GM21825 (cell line): Measurements from ENCODE around the gene TARM1.

Experiments used
- ATAC-seq: cut with Tn5 transposase; IDR thresholded peaks from one replicate; pipeline ENCODE4 v1.9.1; 2021; ENCODE audit warnings: mild to moderate bottlenecking, moderate library complexity; ENCODE audit not compliant: unreplicated experiment

TARM1 gene

DNA sequence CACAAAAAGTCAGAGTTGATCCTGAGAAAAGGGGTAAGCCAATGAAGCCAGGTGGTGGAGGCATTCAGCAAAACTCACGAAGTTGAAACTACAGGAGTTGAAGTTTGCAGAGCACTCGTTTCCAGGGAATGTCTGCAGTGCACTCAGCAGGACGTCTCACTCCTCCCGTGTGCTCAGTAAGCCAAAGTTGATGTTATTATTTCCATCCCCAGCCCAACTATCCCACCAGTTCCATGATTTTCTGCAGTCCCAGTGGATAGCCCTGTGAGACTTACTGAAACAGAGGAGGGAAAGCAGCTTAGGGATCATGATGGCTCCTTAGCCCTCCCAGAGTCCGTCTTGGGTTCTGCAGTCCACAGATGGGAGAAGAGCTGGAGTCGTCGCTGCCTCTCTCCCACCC, at the start of gene TARM1:
TARM1 (minus strand) TSS at position 334 of the 400 bp plus-strand sequence; CDS start at position 309, 25 bp downstream.
- no peak for ATAC-seq

- no peak for ATAC-seq
Observed at GRCh38 chr19:54129617-54129996, 48.4 kb upstream of the TARM1 start.

DNA sequence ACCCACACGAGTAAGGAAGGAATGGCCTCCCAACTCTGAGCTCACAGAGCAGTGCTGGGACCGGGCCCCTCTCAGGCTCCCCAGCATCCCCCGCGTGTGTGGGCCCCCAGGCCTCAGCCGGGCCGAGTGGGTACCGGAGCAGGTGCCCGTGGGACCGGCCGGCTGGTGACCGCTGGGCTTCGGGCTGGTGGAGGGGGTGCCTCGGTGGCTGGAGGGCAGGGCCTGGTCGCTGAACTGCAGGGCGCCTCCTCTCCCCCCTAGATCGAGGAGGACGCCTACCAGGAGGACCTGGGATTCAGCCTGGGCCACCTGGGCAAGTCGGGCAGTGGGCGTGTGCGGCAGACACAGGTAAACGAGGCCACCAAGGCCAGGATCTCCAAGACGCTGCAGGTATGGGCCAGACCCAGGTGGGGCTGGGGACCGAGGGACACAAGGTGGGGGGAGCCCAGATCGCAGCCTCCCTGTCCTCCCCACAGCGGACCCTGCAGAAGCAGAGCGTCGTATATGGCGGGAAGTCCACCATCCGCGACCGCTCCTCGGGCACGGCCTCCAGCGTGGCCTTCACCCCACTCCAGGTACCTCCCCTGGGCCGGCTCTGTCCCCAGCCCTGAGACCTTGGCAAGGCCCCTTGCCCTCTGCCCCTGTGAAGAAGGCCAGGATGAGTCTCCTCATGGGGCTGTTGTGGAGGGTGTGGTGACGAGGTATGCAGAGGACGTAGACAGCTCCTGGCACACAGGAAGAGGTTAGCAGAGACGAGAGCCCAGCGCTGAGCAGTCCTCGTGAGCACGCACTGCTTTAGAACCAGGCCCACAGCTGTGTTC, 47.8 kb upstream of the TARM1 start:
- ATAC-seq: no peak

GRCh38 chr19:54128441-54128725, 47.2 kb upstream of the TARM1 start:
- no peak for ATAC-seq

DNA sequence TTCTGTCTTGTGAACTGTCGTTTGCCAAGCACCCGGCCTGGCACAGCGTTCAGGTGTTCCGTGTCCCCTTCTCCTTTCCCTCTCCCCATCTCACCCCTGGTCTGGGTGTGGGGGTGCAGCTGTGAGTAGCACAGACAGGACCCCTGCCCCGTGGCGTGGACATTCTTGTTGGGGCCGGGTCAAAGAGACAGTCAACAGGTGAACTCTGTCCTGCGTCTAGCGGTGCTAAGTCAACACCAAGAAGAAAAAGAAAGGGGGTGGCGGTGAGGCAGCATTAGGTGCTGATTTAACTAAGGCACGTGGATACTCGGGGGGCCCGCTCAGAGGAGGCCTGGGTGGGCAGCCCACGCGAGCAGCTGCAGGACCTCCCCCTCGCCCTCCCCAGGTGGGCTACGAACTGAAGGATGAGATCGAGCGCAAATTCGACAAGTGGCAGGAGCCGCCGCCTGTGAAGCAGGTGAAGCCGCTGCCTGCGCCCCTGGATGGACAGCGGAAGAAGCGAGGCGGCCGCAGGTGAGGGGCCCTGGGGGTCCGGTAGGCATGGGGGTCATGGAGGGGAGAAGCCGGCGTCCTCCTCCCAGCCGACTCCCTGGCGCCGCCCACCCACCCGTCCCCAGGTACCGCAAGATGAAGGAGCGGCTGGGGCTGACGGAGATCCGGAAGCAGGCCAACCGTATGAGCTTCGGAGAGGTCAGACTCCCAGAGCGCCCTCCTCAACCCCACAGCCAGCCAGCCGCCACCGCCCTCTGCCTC, 46.7 kb upstream of the TARM1 start:
- no peak for ATAC-seq

GRCh38 chr19:54125713-54126112, 44.5 kb upstream of the TARM1 start:
- ATAC-seq: no peak

DNA sequence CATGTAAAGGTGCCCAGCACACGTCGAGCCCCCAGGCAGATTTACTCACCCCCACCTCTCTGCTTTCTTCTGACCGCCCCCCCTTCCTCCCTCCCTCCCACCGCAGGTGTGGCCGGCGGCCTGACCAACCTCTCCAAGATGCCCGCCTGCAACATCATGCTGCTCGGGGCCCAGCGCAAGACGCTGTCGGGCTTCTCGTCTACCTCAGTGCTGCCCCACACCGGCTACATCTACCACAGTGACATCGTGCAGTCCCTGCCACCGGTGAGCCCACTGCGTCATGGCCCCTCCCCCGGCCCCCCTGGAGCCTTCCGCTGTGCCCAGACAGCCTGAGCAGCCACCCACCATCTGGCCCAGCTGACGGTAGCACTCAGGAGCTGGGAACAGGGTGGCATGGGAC, 43.2 kb upstream of the TARM1 start:
- no peak for ATAC-seq

GRCh38 chr19:54123682-54124081, 42.5 kb upstream of the TARM1 start:
- ATAC-seq: no peak

GRCh38 chr19:54121259-54121658, 40.1 kb upstream of the TARM1 start:
- no peak for ATAC-seq

DNA sequence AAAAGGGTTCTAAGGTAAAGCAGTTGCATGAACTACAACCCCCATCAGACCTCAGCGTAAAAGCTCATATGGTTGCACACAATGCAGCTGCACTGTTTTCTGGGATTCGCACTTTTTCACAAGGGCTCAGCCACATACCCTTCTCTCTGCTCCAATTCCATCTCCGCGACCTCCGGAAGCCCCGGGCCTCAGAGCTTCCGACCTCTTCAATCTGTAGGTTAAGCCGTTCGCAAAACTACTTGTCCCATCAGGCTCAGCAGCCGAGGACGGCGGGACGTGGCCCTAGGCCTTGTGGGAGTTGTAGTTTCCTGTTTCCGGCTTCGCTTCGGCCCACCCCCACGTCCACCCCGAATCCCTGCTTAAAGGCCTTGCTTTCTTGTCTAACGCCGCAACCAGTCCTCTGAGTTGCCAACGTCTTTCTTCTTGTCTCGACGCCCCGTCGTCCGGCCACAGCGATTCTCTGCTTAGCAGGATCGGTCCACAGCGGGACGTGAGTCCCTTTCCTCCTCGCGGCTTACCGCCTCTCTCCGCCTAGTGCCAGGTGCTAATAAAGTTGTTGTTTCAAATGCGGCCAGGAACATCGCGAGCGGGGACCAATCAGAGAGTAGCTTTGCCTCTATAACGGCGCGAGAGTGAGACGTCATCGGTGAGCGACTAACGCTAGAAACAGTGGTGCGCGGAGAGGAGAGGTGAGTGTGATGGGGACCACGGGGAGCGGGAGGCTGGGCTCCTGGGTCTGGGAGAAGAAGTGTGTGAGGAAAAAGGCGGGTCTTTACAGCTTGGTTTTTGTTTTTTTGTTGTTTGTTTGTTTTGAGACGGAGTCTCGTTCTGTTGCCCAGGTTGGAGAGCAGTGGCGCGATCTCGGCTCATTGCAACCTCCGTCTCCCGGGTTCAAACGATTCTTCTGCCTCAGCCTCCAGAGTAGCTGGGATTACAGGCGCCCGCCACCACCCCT, 34.2 kb upstream of the TARM1 start, which contains the start of the genes PRPF31 and TFPT:
PRPF31 (plus strand) TSS at position 646 of the 955 bp plus-strand sequence. CDS start 2,525 bp downstream, outside the sequence.
TFPT (minus strand) TSS at position 549 of the 955 bp plus-strand sequence; CDS start at position 161, 388 bp downstream.
- peak; percentile 62 for ATAC-seq

DNA sequence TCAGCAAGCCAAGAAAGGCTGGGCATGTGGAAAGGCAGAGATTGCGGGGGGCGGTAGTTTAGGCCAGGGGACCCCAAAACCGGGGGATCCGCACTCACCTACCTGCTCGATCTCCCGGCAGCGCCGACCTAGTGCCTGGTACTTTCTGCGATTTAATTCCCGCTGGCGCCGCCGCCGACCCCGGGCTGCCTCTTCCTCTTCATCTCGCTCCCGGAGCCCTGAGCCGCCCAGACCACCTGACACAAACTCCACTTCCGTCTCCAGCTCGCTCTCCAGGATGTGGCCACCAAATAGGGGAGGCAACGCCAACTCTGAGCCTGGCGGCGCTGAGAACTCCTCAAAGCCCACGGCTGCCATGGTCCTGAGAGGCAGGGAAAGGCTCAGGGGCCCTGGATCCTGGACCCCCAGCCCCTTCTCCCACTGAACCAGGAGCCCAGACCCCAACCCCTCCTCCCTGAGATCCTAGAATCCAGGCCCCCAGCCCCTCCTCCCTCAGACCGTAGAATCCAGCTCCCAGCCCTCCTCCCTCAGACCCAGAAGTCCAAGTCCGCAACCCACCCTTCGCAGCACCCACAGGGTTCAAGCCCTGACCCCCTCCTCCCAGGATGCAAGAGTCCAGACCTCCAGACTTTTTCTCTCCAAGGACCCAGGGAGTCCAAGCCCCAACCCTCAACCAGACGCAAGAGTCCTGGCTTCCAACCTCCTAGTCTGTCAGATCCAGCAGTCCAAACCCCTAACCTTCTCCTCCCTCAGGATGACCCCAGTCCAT, 33.4 kb upstream of the TARM1 start:
- peak; percentile 9 for ATAC-seq

- ATAC-seq: no peak
Observed at GRCh38 chr19:54109651-54110050, 28.5 kb upstream of the TARM1 start.

DNA sequence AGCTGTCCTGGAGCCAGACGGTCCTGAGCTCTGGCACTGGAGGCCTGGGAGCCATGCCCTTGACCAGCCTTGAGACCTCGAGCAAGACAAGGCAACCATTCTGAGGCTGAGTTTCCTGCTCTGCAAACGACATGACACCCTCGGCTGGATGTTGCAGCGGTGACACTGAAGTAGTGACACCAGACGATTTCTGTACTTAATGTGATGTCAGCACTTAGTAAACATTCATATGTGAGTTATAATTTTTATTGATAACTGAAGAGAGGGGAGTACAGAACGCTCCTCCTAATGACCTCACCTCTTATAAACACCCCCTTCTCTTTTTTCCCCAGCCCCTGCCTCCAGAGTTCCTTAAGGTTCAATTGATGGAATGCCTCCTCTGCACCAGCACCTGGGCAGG, 27.3 kb upstream of the TARM1 start:
- ATAC-seq: no peak

DNA sequence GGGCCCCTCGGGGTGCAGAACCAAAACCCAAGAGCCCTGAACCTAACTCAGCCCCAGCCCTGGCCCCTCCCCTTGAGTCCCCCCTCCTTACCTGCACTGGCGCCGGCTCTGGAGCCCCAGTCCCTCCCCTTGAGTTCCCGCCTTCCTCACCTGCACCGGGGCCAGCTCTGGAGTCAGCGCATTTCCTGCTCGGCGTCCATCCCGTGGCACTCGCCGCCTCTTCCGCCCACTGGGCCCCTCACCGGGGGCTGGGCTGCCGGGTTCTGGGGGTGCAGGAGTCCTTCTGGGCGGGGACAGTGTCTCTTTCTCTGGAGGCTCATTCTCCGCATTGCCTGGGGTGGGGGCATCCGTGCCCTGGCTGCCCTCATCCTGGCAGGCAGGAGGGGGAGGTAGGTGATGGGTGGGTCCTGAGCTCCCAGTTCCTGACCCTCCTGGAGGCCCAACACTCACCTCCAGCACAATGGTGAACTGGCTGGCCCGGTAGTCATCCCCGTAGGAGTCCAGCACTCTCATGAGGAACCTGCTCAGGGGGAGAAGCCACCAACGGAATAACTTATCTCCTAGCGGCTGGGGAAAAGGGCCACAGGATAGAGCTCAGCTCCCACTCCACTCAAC, 26.8 kb upstream of the TARM1 start:
- ATAC-seq: no peak

DNA sequence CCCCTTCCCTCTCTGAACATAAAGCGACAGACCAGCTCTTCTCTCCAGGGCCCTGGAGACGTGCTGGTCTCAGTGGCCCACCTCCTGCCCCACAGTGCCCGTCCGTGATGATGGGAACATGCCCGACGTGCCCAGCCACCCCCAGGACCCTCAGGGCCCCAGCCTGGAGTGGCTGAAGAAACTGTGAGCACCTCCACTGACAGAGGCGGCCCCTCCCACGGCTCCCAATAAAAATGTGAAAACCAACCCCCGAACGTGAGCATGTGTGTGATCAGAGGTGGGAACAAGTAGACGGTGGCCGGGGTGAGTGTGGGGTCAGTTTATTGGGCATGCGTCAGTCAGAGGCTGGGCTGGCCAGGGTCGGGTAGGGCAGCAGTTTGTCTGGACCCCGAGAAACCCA, 25.6 kb upstream of the TARM1 start:
- ATAC-seq: no peak

- no peak for ATAC-seq
Observed at GRCh38 chr19:54105796-54106195, 24.6 kb upstream of the TARM1 start.

- ATAC-seq: no peak
Observed at GRCh38 chr19:54104998-54105715, 24.0 kb upstream of the TARM1 start.

GRCh38 chr19:54102421-54103169, 21.4 kb upstream of the TARM1 start, which contains the start of gene NDUFA3:
Gene NDUFA3 (plus strand): TSS chr19:54102855. CDS start chr19:54102879, 24 bp downstream.
- peak; percentile 85 for ATAC-seq
